ENCODE results near the gene DHDH. TPM values are rescaled to one million over a fixed set of nuclear protein-coding genes. Genes with fewer than 3 reads are reported as not detected.

DHDH gene
- total and polyA plus RNA-seq, 2 of the 13 experiments (the other 11 are each of a cell fraction or from before 2014, with no cell fraction given), result 0.13 to 0.91 TPM

GRCh38 chr19:48993175-48994034 is 59.9 kb downstream of the DHDH start, which contains the start of the genes GYS1 and RUVBL2 (continued):
- TF ChIP-seq SRY (CRISPR knock-in tag; IDR thresholded peaks at IDR 0.05), result no peak
- TF ChIP-seq, protein P1, sequence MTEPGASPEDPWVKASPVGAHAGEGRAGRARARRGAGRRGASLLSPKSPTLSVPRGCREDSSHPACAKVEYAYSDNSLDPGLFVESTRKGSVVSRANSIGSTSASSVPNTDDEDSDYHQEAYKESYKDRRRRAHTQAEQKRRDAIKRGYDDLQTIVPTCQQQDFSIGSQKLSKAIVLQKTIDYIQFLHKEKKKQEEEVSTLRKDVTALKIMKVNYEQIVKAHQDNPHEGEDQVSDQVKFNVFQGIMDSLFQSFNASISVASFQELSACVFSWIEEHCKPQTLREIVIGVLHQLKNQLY (CRISPR knock-in tag; IDR thresholded peaks at IDR 0.05), result peak; percentile 60; the same call in 1 of the 2 replicates
- TF ChIP-seq HBP1 (CRISPR knock-in tag; IDR thresholded peaks at IDR 0.05; ENCODE audit: low read depth), result no peak; the same call in 1 of the 2 replicates
- no peak; the same call in 1 of the 2 replicates for TF ChIP-seq SIN3B (IDR thresholded peaks at IDR 0.05; ENCODE audit: low read length)
- peak; percentile 73; the same call in 1 of the 3 replicates for TF ChIP-seq MXI1 (IDR thresholded peaks at IDR 0.05; ENCODE audit: borderline replicate concordance, low read depth, low read length)
- TF ChIP-seq EP300 (IDR thresholded peaks at IDR 0.05; ENCODE audit: low read depth in 2 of 2, low read length in 2 of 2), result no peak
- TF ChIP-seq EP300 (CRISPR knock-in tag; IDR thresholded peaks at IDR 0.05; ENCODE audit: borderline replicate concordance), result peak; percentile 21; the same call in 1 of the 2 replicates
- TF ChIP-seq, protein P2, sequence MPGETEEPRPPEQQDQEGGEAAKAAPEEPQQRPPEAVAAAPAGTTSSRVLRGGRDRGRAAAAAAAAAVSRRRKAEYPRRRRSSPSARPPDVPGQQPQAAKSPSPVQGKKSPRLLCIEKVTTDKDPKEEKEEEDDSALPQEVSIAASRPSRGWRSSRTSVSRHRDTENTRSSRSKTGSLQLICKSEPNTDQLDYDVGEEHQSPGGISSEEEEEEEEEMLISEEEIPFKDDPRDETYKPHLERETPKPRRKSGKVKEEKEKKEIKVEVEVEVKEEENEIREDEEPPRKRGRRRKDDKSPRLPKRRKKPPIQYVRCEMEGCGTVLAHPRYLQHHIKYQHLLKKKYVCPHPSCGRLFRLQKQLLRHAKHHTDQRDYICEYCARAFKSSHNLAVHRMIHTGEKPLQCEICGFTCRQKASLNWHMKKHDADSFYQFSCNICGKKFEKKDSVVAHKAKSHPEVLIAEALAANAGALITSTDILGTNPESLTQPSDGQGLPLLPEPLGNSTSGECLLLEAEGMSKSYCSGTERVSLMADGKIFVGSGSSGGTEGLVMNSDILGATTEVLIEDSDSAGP (CRISPR knock-in tag; IDR thresholded peaks at IDR 0.05; ENCODE audit: borderline replicate concordance), result peak; percentile 47
- TF ChIP-seq ZFP1 (CRISPR knock-in tag; IDR thresholded peaks at IDR 0.05), result 0 out of 2 replicates have a peak, but pooled peaks have one; percentile 47
- TF ChIP-seq PPARG (CRISPR knock-in tag; conservative IDR thresholded peaks at IDR 0.05), result 0 out of 2 replicates have a peak, but pooled peaks have one; percentile 27
- TF ChIP-seq ZNF543 (CRISPR knock-in tag; IDR thresholded peaks at IDR 0.05), result no peak
- TF ChIP-seq, protein P3, sequence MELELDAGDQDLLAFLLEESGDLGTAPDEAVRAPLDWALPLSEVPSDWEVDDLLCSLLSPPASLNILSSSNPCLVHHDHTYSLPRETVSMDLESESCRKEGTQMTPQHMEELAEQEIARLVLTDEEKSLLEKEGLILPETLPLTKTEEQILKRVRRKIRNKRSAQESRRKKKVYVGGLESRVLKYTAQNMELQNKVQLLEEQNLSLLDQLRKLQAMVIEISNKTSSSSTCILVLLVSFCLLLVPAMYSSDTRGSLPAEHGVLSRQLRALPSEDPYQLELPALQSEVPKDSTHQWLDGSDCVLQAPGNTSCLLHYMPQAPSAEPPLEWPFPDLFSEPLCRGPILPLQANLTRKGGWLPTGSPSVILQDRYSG (CRISPR knock-in tag; IDR thresholded peaks at IDR 0.05), result no peak
- TF ChIP-seq ZNF704 (CRISPR knock-in tag; IDR thresholded peaks at IDR 0.05; ENCODE audit: borderline replicate concordance), result no peak
- TF ChIP-seq, protein P4, sequence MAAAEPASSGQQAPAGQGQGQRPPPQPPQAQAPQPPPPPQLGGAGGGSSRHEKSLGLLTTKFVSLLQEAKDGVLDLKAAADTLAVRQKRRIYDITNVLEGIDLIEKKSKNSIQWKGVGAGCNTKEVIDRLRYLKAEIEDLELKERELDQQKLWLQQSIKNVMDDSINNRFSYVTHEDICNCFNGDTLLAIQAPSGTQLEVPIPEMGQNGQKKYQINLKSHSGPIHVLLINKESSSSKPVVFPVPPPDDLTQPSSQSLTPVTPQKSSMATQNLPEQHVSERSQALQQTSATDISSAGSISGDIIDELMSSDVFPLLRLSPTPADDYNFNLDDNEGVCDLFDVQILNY (CRISPR knock-in tag; conservative IDR thresholded peaks at IDR 0.05), result peak; percentile 39; the same call in 1 of the 2 replicates
